ENCODE data around the gene B4GALT2. TPM values are rescaled to one million over a fixed set of nuclear protein-coding genes. Genes with fewer than 3 reads are reported as not detected.

B4GALT2 gene
- total and polyA plus RNA-seq, 2 experiments from 2014 or later, result 81.6 to 97.4 TPM

- TF ChIP-seq CTCF (IDR thresholded peaks at IDR 0.05; ENCODE audit: low read depth, low read length), result no peak
- H3K27me3 ChIP-seq, result no peaks in the 10 kb centered on the region
- H3K9me3 ChIP-seq (ENCODE audit: low read depth), result no peaks in the 10 kb centered on the region
- H3K4me1 ChIP-seq (ENCODE audit: low read depth), result no peaks in the 10 kb centered on the region
- H3K4me3 ChIP-seq, result no peak overlapping the region
- DNase-seq (ENCODE audit: low read depth in 1 of 2, low spot score in 1 of 2), result no peak
- H3K27ac ChIP-seq, result no peak overlapping the region
- peaks cover 13% of the 10 kb centered on the region for H3K36me3 ChIP-seq
Measured at GRCh38 chr1:43963006-43963405, 16.0 kb upstream of the B4GALT2 start.

GRCh38 chr1:43963890-43964289 lies 15.1 kb upstream of the B4GALT2 start:
- H3K27me3 ChIP-seq, result no peaks in the 10 kb centered on the region
- H3K9me3 ChIP-seq (ENCODE audit: low read depth), result no peaks in the 10 kb centered on the region
- peaks cover 9% of the 10 kb centered on the region for H3K36me3 ChIP-seq
- H3K27ac ChIP-seq, result no peak overlapping the region
- no peak overlapping the region for H3K4me3 ChIP-seq
- no peak for TF ChIP-seq CTCF (IDR thresholded peaks at IDR 0.05; ENCODE audit: low read depth, low read length)
- no peaks in the 10 kb centered on the region for H3K4me1 ChIP-seq (ENCODE audit: low read depth)
- no peak for DNase-seq (ENCODE audit: low read depth in 1 of 2, low spot score in 1 of 2)

- DNase-seq (ENCODE audit: low read depth in 1 of 2, low spot score in 1 of 2), result no peak
- TF ChIP-seq CTCF (IDR thresholded peaks at IDR 0.05; ENCODE audit: low read depth, low read length), result no peak
- H3K9me3 ChIP-seq (ENCODE audit: low read depth), result no peaks in the 10 kb centered on the region
- H3K27me3 ChIP-seq, result no peaks in the 10 kb centered on the region
- peaks cover under 1% of the 10 kb centered on the region for H3K4me1 ChIP-seq (ENCODE audit: low read depth)
- H3K4me3 ChIP-seq, result no peak overlapping the region
- peaks cover 4% of the 10 kb centered on the region for H3K36me3 ChIP-seq
- H3K27ac ChIP-seq, result no peak overlapping the region
Measured at GRCh38 chr1:43965316-43965715, 13.7 kb upstream of the B4GALT2 start.

DNA sequence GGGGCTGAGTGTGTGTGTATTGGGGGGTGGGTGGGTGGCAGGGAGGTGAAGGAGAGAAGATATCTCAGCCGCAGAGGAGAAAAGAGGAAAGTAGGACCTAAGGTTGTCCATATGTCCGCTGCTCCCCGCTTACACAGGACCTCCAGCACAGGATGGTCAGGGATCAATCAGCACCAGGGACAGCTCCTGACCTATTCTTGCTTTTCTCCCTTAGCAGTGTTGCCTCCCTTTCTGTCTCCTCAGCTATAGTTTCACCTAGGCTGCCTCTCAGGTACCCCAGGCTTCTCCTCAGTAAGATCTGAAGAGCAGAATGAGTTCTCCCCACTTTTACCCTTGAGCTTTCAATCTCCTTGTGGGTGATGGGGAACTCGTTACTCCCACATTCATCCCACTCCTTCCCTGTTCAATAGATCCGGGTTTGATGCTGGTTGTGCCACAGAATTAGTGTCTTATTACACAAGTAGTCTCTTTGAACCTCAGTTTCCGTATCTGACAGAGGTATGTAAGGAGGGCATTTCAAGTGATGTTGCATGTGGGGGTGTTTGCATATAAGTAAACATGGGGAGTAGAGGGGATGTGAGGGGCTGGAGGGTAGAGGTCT lies 10.6 kb upstream of the B4GALT2 start:
- Histone ChIP-seq H3K36me3 (no peaks in the 10 kb centered on the region), H3K4me3 (no peak overlapping the region), H3K4me1 (ENCODE audit: low read depth) (peaks cover 3% of the 10 kb centered on the region), H3K9me3 (ENCODE audit: low read depth) (no peaks in the 10 kb centered on the region), H3K27ac (no peak overlapping the region), H3K27me3 (no peaks in the 10 kb centered on the region)
- TF ChIP-seq CTCF (IDR thresholded peaks at IDR 0.05; ENCODE audit: low read depth, low read length), result no peak
- peak; percentile 50 to 79 for DNase-seq (ENCODE audit: low read depth in 1 of 2, low spot score in 1 of 2)

GRCh38 chr1:43969416-43969745 lies 9.6 kb upstream of the B4GALT2 start:
- Histone ChIP-seq H3K4me1 (ENCODE audit: low read depth) (peaks cover 3% of the 10 kb centered on the region), H3K27ac (no peak overlapping the region), H3K9me3 (ENCODE audit: low read depth) (no peaks in the 10 kb centered on the region), H3K4me3 (peak overlapping the region; percentile 8), H3K36me3 (no peaks in the 10 kb centered on the region), H3K27me3 (no peaks in the 10 kb centered on the region)
- TF ChIP-seq CTCF (IDR thresholded peaks at IDR 0.05; ENCODE audit: low read depth, low read length), result no peak
- DNase-seq (ENCODE audit: low read depth in 1 of 2, low spot score in 1 of 2), result no peak

All from cardiac muscle cell (in vitro differentiated cells and primary cell).